K562 (cell line): ENCODE data around the gene HLF. TPM values are rescaled to one million over a fixed set of nuclear protein-coding genes. Genes with fewer than 3 reads are reported as not detected.
A peak's percentile ranks its signal among the peaks of the same experiment; 100 is the strongest.

ENCODE experiments used
- ATF1 ChIP-seq, 2 experiments: fragments of 450-650 bp in 1 of 2; IDR thresholded peaks; 2 replicates each; pipeline ENCODE4 v1.6.1; 2016; ENCODE audit warnings: missing compliant biosample characterization in 1 of 2, missing genetic modification characterization in 1 of 2
- CEBPB ChIP-seq: fragments of 450-650 bp; IDR thresholded peaks from 2 replicates; pipeline ENCODE4 v1.6.1; 2016; ENCODE audit warnings: missing genetic modification characterization, missing compliant biosample characterization
- HMG20A ChIP-seq: fragments of 450-650 bp; formaldehyde crosslinking; conservative IDR thresholded peaks from 2 replicates; pipeline ENCODE4 v1.4.0; 2020; ENCODE audit warnings: mild to moderate bottlenecking, mixed read lengths
- HNRNPH1 ChIP-seq: fragments of 200-400 bp; formaldehyde crosslinking; optimal IDR thresholded peaks from 2 replicates; pipeline ENCODE3; 2017; ENCODE audit warnings: low read depth, mild to moderate bottlenecking, low read length, moderate library complexity
- HNRNPL ChIP-seq: fragments of 200-400 bp; formaldehyde crosslinking; IDR thresholded peaks from 2 replicates; pipeline ENCODE4 v1.6.1; 2017; ENCODE audit warnings: low read depth, mild to moderate bottlenecking, low read length
- NR3C1 ChIP-seq: sonication (generic); formaldehyde crosslinking; IDR thresholded peaks from 2 replicates; pipeline ENCODE4 v1.8.1; 2022; ENCODE audit warnings: missing genetic modification reagents
- PCBP2 ChIP-seq: fragments of 200-400 bp; formaldehyde crosslinking; IDR thresholded peaks from 2 replicates; pipeline ENCODE4 v1.6.1; 2018; ENCODE audit warnings: low read length, low read depth, mild to moderate bottlenecking, moderate library complexity; ENCODE audit not compliant: poor library complexity, severe bottlenecking
- SMARCA5 ChIP-seq: fragments of 450-650 bp; IDR thresholded peaks from 2 replicates; pipeline ENCODE4 v1.6.1; 2016
- SMARCB1 ChIP-seq: IDR thresholded peaks from 2 replicates; pipeline ENCODE4 v1.6.1; 2011; ENCODE audit warnings: improper control_type of control experiment, low read depth; ENCODE audit not compliant: insufficient read length
- ZNF175 ChIP-seq: fragments of 200-800 bp; sonication (Bioruptor generic); IDR thresholded peaks from 2 replicates; pipeline ENCODE4 v1.6.1; 2016; ENCODE audit warnings: low read depth, mild to moderate bottlenecking, missing genetic modification characterization, missing compliant biosample characterization
- ZNF318 ChIP-seq, 2 experiments: fragments of 450-650 bp; IDR thresholded peaks; 2 replicates each; pipeline ENCODE4 v1.6.1; 2016; ENCODE audit warnings: mild to moderate bottlenecking in 2 of 2, borderline replicate concordance in 1 of 2, low read depth in 1 of 2, moderate library complexity in 1 of 2
- ZNF584 ChIP-seq: fragments of 200-800 bp; sonication (Bioruptor generic); IDR thresholded peaks from 2 replicates; pipeline ENCODE4 v1.6.1; 2016; ENCODE audit warnings: low read depth, mild to moderate bottlenecking, missing genetic modification characterization, missing compliant biosample characterization
- ZNF609 ChIP-seq: sonication (generic); formaldehyde crosslinking; IDR thresholded peaks from 2 replicates; pipeline ENCODE4 v1.8.1; 2023; ENCODE audit warnings: missing genetic modification reagents, mild to moderate bottlenecking, borderline replicate concordance
- ZNF655 ChIP-seq: fragments of 250-450 bp; sonication (Bioruptor Pico); IDR thresholded peaks from 2 replicates; pipeline ENCODE4 v1.5.0; 2021
- polyA plus RNA-seq, 8 experiments: library from polyadenylated mRNA; depleted of rRNA in 4 of 8; stranded (reverse) in 5 of 8; unstranded in 3 of 8; fragments of >200 nt; fragmentation: Nextera tagmentation in 2 of 8; fragmentation: Illumina TruSeq in 1 of 8; extraction: Ambion mirVana in 2 of 8; extraction: Trizol in 1 of 8; gene quantifications; 2 replicates each; pipeline versions ENCODE4 v1.2.1 to v1.2.3, GENCODE V29; 2011 to 2014; ENCODE audit warnings: inconsistent platforms in 1 of 8, missing spikeins in 1 of 8
- total RNA-seq, 7 experiments: library from RNA; depleted of rRNA in 6 of 7; stranded (reverse); fragments of >200 nt in 6 of 7; fragmentation: Illumina TruSeq in 2 of 7; extraction: Trizol in 2 of 7; gene quantifications; 2 replicates each; pipeline versions ENCODE4 v1.2.1 to v1.2.3, GENCODE V29; 2011 to 2021; ENCODE audit warnings: low replicate concordance in 1 of 7

Gene HLF
- total and polyA plus RNA-seq, 9 of the 15 experiments (the other 6 are each of a cell fraction or from before 2014, with no cell fraction given), result 0.03 to 0.24 (median 0.09) TPM

GRCh38 chr17:55303701-55304145 lies 39.0 kb downstream of the HLF start (continued):
- no peak for TF ChIP-seq ZNF609
- TF ChIP-seq HNRNPH1, result no peak
- TF ChIP-seq ZNF655 (CRISPR knock-in tag), result no peak
- no peak for TF ChIP-seq ATF1 (CRISPR knock-in tag; IDR thresholded peaks at IDR 0.05)
- TF ChIP-seq ATF1 (tag; IDR thresholded peaks at IDR 0.05), result peak; percentile 83
- TF ChIP-seq ZNF584 (CRISPR knock-in tag), result no peak
- no peak; the same call in 1 of the 2 replicates for TF ChIP-seq ZNF175
- no peak for TF ChIP-seq SMARCB1
- TF ChIP-seq NR3C1 (CRISPR knock-in tag), result no peak
- TF ChIP-seq HMG20A (CRISPR knock-in tag), result no peak
- no peak for TF ChIP-seq CEBPB
- TF ChIP-seq HNRNPL, result no peak
- no peak for TF ChIP-seq PCBP2
- no peak for TF ChIP-seq ZNF318 (IDR thresholded peaks at IDR 0.05; ENCODE audit: borderline replicate concordance in 1 of 2, low read depth in 1 of 2)
- TF ChIP-seq SMARCA5, result no peak
